Neuronal stem cell (in vitro differentiated cells): ENCODE results near the gene SUCLG2.

Source experiments
- DNase-seq: peaks from one replicate; pipeline ENCODE4 v3.0.0-alpha.2; 2013; ENCODE audit warnings: low spot score
- H2AFZ ChIP-seq: one replicate; pipeline ENCODE4 v1.6.1; 2013; ENCODE audit warnings: mild to moderate bottlenecking, low read length, inconsistent platforms
- H2AK5ac ChIP-seq: 2 replicates; pipeline ENCODE4 v1.6.1; 2013; ENCODE audit warnings: low read depth, mild to moderate bottlenecking, inconsistent platforms, low read length, moderate library complexity, mixed read lengths
- H2BK120ac ChIP-seq: 2 replicates; pipeline ENCODE4 v1.6.1; 2013; ENCODE audit warnings: low read depth, mild to moderate bottlenecking, inconsistent platforms, low read length, moderate library complexity, mixed read lengths
- H2BK12ac ChIP-seq: one replicate; pipeline ENCODE4 v1.6.1; 2013; ENCODE audit warnings: low read length, inconsistent platforms
- H2BK15ac ChIP-seq: 2 replicates; pipeline ENCODE4 v1.6.1; 2013; ENCODE audit warnings: mild to moderate bottlenecking, low read length, inconsistent platforms, mixed read lengths
- H2BK5ac ChIP-seq: one replicate; pipeline ENCODE4 v1.6.1; 2013; ENCODE audit warnings: inconsistent platforms, mild to moderate bottlenecking, low read length, moderate library complexity
- H3K14ac ChIP-seq: one replicate; pipeline ENCODE4 v1.6.1; 2013; ENCODE audit warnings: low read length, inconsistent platforms
- H3K18ac ChIP-seq: 2 replicates; pipeline ENCODE4 v1.6.1; 2013; ENCODE audit warnings: low read length, inconsistent platforms
- H3K23ac ChIP-seq: 2 replicates; pipeline ENCODE4 v1.6.1; 2013; ENCODE audit warnings: low read depth, mild to moderate bottlenecking, mixed read lengths, low read length, inconsistent platforms; ENCODE audit not compliant: poor library complexity
- H3K27ac ChIP-seq: replicated peaks from 3 replicates; pipeline ENCODE4 v1.5.1; 2013; ENCODE audit warnings: low read length, inconsistent platforms
- H3K27me3 ChIP-seq, 3 experiments: 2 replicates each; pipeline ENCODE4 v1.6.1; 2013; ENCODE audit warnings: low read length in 3 of 3, mild to moderate bottlenecking in 2 of 3, inconsistent platforms in 1 of 3, low read depth in 1 of 3, mixed read lengths in 1 of 3, moderate library complexity in 1 of 3; ENCODE audit not compliant: control insufficient read depth in 3 of 3, insufficient read depth in 3 of 3
- H3K36me3 ChIP-seq, 2 donors: replicated peaks in 1 of 2; 2 replicates each; pipeline ENCODE4 v1.6.1; 2013; ENCODE audit warnings: low read length in 2 of 2; ENCODE audit not compliant: control insufficient read depth in 2 of 2, insufficient read depth in 2 of 2
- H3K4ac ChIP-seq: 2 replicates; pipeline ENCODE4 v1.6.1; 2013; ENCODE audit warnings: inconsistent platforms, mild to moderate bottlenecking, low read length, moderate library complexity
- H3K4me1 ChIP-seq, 2 donors: 1 replicate in 1 of 2; 2 replicates in 1 of 2; pipeline ENCODE4 v1.6.1; 2013; ENCODE audit warnings: low read length in 2 of 2, low read depth in 1 of 2; ENCODE audit not compliant: control insufficient read depth in 2 of 2, insufficient read depth in 1 of 2
- H3K4me2 ChIP-seq: one replicate; pipeline ENCODE4 v1.6.1; 2013; ENCODE audit warnings: mild to moderate bottlenecking, low read length, inconsistent platforms; ENCODE audit not compliant: insufficient read depth, poor library complexity, severe bottlenecking
- H3K4me3 ChIP-seq, 2 donors: 2 replicates each; pipeline ENCODE4 v1.5.1; 2013; ENCODE audit warnings: low read length in 2 of 2, mild to moderate bottlenecking in 2 of 2, inconsistent platforms in 1 of 2, moderate library complexity in 1 of 2
- H3K79me1 ChIP-seq: one replicate; pipeline ENCODE4 v1.6.1; 2013; ENCODE audit warnings: low read depth, mild to moderate bottlenecking, inconsistent platforms, low read length, moderate library complexity
- H3K9ac ChIP-seq: one replicate; pipeline ENCODE4 v1.6.1; 2013; ENCODE audit warnings: mild to moderate bottlenecking, low read depth, low read length, inconsistent platforms; ENCODE audit not compliant: poor library complexity
- H3K9me3 ChIP-seq, 2 donors: replicated peaks in 1 of 2; 2 replicates each; pipeline versions ENCODE3 to v1.6.1; 2013; ENCODE audit warnings: low read length in 2 of 2, mild to moderate bottlenecking in 2 of 2, inconsistent platforms in 1 of 2, low read depth in 1 of 2, mixed read lengths in 1 of 2, moderate library complexity in 1 of 2; ENCODE audit not compliant: control insufficient read depth in 2 of 2, insufficient read depth in 1 of 2
- H4K8ac ChIP-seq: one replicate; pipeline ENCODE4 v1.6.1; 2013; ENCODE audit warnings: low read depth, mild to moderate bottlenecking, inconsistent platforms, low read length, moderate library complexity
- H4K91ac ChIP-seq: one replicate; pipeline ENCODE4 v1.6.1; 2013; ENCODE audit warnings: low read length, low read depth, mild to moderate bottlenecking, inconsistent platforms; ENCODE audit not compliant: poor library complexity
- WGBS, 2 donors: extraction: QIAGEN DNeasy Blood & Tissue Kit; methylation state at CpG; one replicate each; pipeline ENCODE4 v1.1.7; 2013; ENCODE audit warnings: missing lambda C conversion rate in 2 of 2, mixed read lengths in 1 of 2; ENCODE audit not compliant: insufficient read length in 2 of 2, insufficient replicate concordance in 1 of 2; ENCODE audit errors: extremely low coverage in 2 of 2; 5-methylcytosine and 5-hydroxymethylcytosine counted together

The SUCLG2 gene

GRCh38 chr3:67497746-67498145 lies 156.7 kb downstream of the SUCLG2 start:
- Histone ChIP-seq H3K9ac (no peak overlapping the region), H4K8ac (no peak overlapping the region), H3K4me3 (no peak overlapping the region), H3K36me3 (peaks cover 0 to 25% of the 10 kb centered on the region in 2 donors), H2BK12ac (no peak overlapping the region), H2BK5ac (no peak overlapping the region), H2AK5ac (no peak overlapping the region), H4K91ac (no peak overlapping the region), H3K27ac (no peak overlapping the region), H3K14ac (no peak overlapping the region), H3K9me3 (no peaks in the 10 kb centered on the region), H3K27me3 (no peaks in the 10 kb centered on the region), H2BK120ac (no peak overlapping the region), H3K18ac (no peak overlapping the region), H3K23ac (no peak overlapping the region), H3K4me2 (no peak overlapping the region), H3K4ac (no peak overlapping the region), H3K79me1 (no peaks in the 10 kb centered on the region), H2AFZ (no peak overlapping the region), H3K4me1 (no peaks in the 10 kb centered on the region), H2BK15ac (no peak overlapping the region)
- DNase-seq: no peak

GRCh38 chr3:67495751-67496150 lies 158.7 kb downstream of the SUCLG2 start:
- Histone ChIP-seq H3K27me3 (no peaks in the 10 kb centered on the region), H3K23ac (no peak overlapping the region), H2BK120ac (no peak overlapping the region), H2AK5ac (no peak overlapping the region), H2BK5ac (no peak overlapping the region), H3K9ac (no peak overlapping the region), H3K4me1 (no peaks in the 10 kb centered on the region), H4K91ac (no peak overlapping the region), H3K79me1 (no peaks in the 10 kb centered on the region), H2BK12ac (no peak overlapping the region), H3K9me3 (no peaks in the 10 kb centered on the region), H3K36me3 (peaks cover 0 to 29% of the 10 kb centered on the region in 2 donors), H3K4me3 (no peak overlapping the region), H3K18ac (no peak overlapping the region), H3K4me2 (no peak overlapping the region), H3K4ac (no peak overlapping the region), H2BK15ac (no peak overlapping the region), H4K8ac (no peak overlapping the region), H3K14ac (no peak overlapping the region), H3K27ac (no peak overlapping the region), H2AFZ (no peak overlapping the region)
- WGBS, 2 donors: no CpG with 5 or more reads among the region's 1 CpG
- no peak for DNase-seq

GRCh38 chr3:67493808-67494207 lies 160.6 kb downstream of the SUCLG2 start:
- Histone ChIP-seq H3K36me3 (peaks cover 0 to 29% of the 10 kb centered on the region in 2 donors), H3K9me3 (no peaks in the 10 kb centered on the region), H3K27ac (no peak overlapping the region), H3K9ac (no peak overlapping the region), H3K18ac (no peak overlapping the region), H3K79me1 (no peaks in the 10 kb centered on the region), H2BK5ac (no peak overlapping the region), H2BK15ac (no peak overlapping the region), H2AFZ (no peak overlapping the region), H3K4me2 (no peak overlapping the region), H4K8ac (no peak overlapping the region), H2BK120ac (no peak overlapping the region), H3K4me1 (no peaks in the 10 kb centered on the region), H3K4me3 (no peak overlapping the region), H4K91ac (no peak overlapping the region), H3K14ac (no peak overlapping the region), H2AK5ac (no peak overlapping the region), H2BK12ac (no peak overlapping the region), H3K23ac (no peak overlapping the region), H3K27me3 (no peaks in the 10 kb centered on the region), H3K4ac (no peak overlapping the region)
- no peak for DNase-seq
- WGBS, 2 donors: no CpG with 5 or more reads among the region's 3 CpGs

GRCh38 chr3:67490658-67491057 lies 163.8 kb downstream of the SUCLG2 start:
- Histone ChIP-seq H3K9ac (no peak overlapping the region), H2BK15ac (no peak overlapping the region), H2BK5ac (no peak overlapping the region), H3K4me3 (no peak overlapping the region), H3K14ac (no peak overlapping the region), H3K4me2 (no peak overlapping the region), H4K8ac (no peak overlapping the region), H3K27me3 (no peaks in the 10 kb centered on the region), H4K91ac (no peak overlapping the region), H3K27ac (no peak overlapping the region), H3K9me3 (no peaks in the 10 kb centered on the region), H2AK5ac (no peak overlapping the region), H3K79me1 (no peaks in the 10 kb centered on the region), H3K4me1 (no peaks in the 10 kb centered on the region), H3K36me3 (peaks cover 0 to 21% of the 10 kb centered on the region in 2 donors), H3K4ac (no peak overlapping the region), H2BK12ac (no peak overlapping the region), H2AFZ (no peak overlapping the region), H3K23ac (no peak overlapping the region), H2BK120ac (no peak overlapping the region), H3K18ac (no peak overlapping the region)
- DNase-seq: no peak
- WGBS, 2 donors: no CpG with 5 or more reads among the region's 1 CpG
